ENCODE results near the gene CLIP3. TPM values are rescaled to one million over a fixed set of nuclear protein-coding genes. Genes with fewer than 3 reads are reported as not detected.

CLIP3 gene
- total RNA-seq, 1 donor from 2014 or later = 24.9 TPM

GRCh38 chr19:36009633-36010379, 22.9 kb downstream of the CLIP3 start:
- FAIRE-seq (no peak), DNase-seq (ENCODE audit: low spot score in 2 of 2) (no peak)

- DNase-seq (ENCODE audit: low spot score in 2 of 2) (peak; percentile 69 to 79), FAIRE-seq (no peak)
These were observed 23.5 kb downstream of the CLIP3 start for GRCh38 chr19:36009220-36009619.

GRCh38 chr19:36008336-36008978, 24.2 kb downstream of the CLIP3 start, which contains the start of gene SYNE4:
Gene SYNE4, minus strand, starts transcription at chr19:36008813. Its CDS starts 132 bp downstream, at chr19:36008681.
- FAIRE-seq (no peak), DNase-seq (ENCODE audit: low spot score in 2 of 2) (no peak)

GRCh38 chr19:36006955-36007354, 25.7 kb downstream of the CLIP3 start:
- no peak for DNase-seq (ENCODE audit: low spot score in 2 of 2)
- FAIRE-seq = no peak

- DNase-seq (ENCODE audit: low spot score in 2 of 2) = no peak
- FAIRE-seq = no peak
These were observed 29.4 kb downstream of the CLIP3 start for GRCh38 chr19:36003284-36003683.

GRCh38 chr19:36001605-36002004, 31.1 kb downstream of the CLIP3 start:
- FAIRE-seq (no peak), DNase-seq (ENCODE audit: low spot score in 2 of 2) (no peak)

GRCh38 chr19:35996777-35997176, 35.9 kb downstream of the CLIP3 start:
- no peak for DNase-seq (ENCODE audit: low spot score in 2 of 2)
- no peak for FAIRE-seq

GRCh38 chr19:35995048-35995993, 37.4 kb downstream of the CLIP3 start, which contains the start of gene SDHAF1:
Gene SDHAF1, plus strand, starts transcription at chr19:35995188. Its CDS starts 87 bp downstream, at chr19:35995275.
- FAIRE-seq = peak; percentile 52
- DNase-seq (ENCODE audit: low spot score in 2 of 2) = peak; percentile 98 to 99

- no peak for DNase-seq (ENCODE audit: low spot score in 2 of 2)
- no peak for FAIRE-seq
These were observed 38.6 kb downstream of the CLIP3 start for GRCh38 chr19:35993923-35994598.

GRCh38 chr19:35992907-35993765, 39.5 kb downstream of the CLIP3 start:
- FAIRE-seq (no peak), DNase-seq (ENCODE audit: low spot score in 2 of 2) (no peak)

GRCh38 chr19:35991731-35992450, 40.8 kb downstream of the CLIP3 start:
- FAIRE-seq = no peak
- no peak for DNase-seq (ENCODE audit: low spot score in 2 of 2)

- FAIRE-seq = no peak
- DNase-seq (ENCODE audit: low spot score in 2 of 2) = no peak
These were observed 41.6 kb downstream of the CLIP3 start for GRCh38 chr19:35990771-35991730.

GRCh38 chr19:35990156-35990555, 42.5 kb downstream of the CLIP3 start:
- DNase-seq (ENCODE audit: low spot score in 2 of 2) = no peak
- FAIRE-seq = no peak

- FAIRE-seq (no peak), DNase-seq (ENCODE audit: low spot score in 2 of 2) (no peak)
These were observed 43.8 kb downstream of the CLIP3 start for GRCh38 chr19:35988824-35989223.

GRCh38 chr19:35987571-35987896, 45.1 kb downstream of the CLIP3 start:
- FAIRE-seq (no peak), DNase-seq (ENCODE audit: low spot score in 2 of 2) (no peak)

- DNase-seq (ENCODE audit: low spot score in 2 of 2) (peak in 1 of 2 donors; percentile 59), FAIRE-seq (no peak)
These were observed 45.8 kb downstream of the CLIP3 start for GRCh38 chr19:35986664-35987570.

Measured in frontal cortex (tissue), 4 donors.